Astrocyte of the hippocampus (primary cell): ENCODE results near the gene KBTBD13.

Experiments used
- DNase-seq: peaks from one replicate; pipeline ENCODE4 v3.0.0; 2011; ENCODE audit warnings: low read depth, low spot score

The KBTBD13 gene

DNA sequence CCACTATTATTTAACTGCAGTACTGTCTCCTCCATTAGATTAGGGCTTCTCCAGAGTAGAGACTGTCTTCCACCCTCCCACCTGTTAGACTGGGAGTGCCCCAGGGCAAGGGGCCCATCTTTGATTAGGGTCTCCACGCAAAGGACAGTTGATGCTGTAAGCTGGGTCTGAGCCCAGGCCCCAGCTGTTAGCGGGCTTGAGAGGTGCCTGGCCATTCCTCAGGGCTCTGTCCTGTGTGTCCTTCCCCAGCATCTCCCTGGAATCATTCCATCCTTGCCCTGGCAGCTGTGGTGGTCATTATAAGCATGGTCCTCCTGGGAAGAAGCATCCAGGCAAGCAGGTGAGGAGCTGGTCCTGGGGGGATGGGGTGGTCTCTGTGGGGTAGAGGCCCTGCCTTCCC lies 25.3 kb upstream of the KBTBD13 start:
- DNase-seq, result no peak

DNA sequence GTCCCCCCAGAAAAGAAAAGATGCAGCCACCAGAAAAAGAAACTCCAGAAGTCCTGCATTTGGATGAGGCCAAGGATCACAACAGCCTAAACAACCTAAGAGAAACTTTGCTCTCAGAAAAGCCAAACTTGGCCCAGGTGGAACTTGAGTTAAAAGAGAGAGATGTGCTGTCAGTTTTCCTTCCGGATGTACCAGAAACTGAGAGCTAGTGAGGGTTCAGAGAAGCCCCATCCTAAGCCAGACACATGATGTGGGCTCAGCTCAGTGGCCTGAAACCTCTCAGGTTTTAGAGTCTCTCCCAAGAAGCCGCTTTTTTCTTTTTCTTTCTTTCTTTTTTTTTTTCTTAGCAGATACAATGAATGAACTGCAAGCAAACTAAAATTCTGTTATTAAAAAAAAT lies 23.6 kb upstream of the KBTBD13 start:
- no peak for DNase-seq

DNA sequence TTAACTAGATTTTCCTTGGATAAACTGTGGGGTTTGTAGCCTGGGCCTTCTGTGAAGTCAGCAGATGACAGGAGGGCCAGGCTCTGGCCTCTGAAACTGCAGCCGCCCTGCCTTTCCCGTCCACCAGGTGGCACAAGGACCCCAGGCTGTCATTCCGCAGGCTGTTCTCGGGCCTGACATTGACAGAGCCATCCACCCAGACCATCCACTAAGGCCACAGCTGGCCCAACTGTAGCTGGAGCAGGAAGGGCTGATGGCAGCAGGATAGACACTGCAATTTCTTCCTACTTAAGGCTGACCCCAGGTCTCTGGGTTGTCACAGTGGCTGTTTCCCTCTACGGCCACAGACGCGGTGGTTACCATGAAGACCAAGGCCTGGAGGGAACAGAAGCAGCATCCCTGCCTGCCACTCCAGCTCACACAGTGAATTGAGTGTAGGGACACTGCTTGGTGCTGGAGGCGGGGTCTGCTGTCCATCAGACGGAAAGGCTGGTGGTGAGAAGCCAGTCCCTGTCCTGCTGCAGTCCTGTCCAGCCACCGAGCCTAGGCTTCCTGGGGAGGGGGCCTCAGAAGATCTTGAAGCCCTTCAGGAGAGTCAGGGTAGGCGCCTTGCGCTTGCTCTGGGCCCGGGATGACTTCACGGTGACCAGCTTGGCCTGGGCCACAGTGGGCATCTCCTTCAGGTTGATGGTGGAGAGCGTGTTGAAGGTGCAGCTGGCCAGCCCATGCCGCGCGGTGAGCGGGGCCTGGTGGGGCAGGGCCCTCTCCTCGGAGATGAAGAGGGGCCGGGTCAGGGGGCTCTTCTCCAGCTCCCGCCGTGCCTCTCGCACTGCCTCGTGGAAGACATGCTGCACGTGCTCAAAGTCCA lies 22.0 kb upstream of the KBTBD13 start:
- peak; percentile 87 for DNase-seq

DNA sequence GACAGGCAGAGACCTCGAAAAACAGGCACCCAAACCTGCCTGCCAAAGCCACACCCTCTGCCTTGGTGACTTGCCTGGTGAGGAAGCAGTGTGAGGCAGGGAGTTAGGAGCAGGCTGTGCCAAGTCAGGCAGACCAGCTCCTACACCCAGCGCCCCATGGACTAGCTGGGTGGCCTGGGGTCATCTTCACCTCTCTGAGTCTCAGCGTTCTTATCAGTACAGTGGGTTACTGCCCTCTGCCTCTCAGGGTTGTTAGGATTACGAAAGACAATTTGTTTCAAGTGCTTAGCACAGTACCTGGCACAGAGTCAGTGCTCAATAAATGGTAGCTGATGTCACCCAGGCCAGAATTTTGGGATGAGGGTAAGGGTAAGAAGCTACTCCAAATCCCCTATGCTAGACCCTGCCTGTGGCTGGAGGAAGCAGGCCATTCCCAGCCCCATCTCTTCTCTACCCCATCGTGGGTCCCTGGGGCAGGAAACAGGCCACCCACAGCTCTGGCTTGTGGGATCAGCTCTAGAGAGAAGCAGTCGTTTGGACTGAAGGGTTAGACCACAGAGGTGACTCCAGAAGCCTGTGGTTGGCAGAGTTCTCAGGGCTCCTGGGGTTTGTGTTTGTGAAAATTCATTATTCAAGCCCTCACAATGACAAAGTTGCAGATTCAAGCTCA lies 21.2 kb upstream of the KBTBD13 start:
- DNase-seq, result peak; percentile 59

DNA sequence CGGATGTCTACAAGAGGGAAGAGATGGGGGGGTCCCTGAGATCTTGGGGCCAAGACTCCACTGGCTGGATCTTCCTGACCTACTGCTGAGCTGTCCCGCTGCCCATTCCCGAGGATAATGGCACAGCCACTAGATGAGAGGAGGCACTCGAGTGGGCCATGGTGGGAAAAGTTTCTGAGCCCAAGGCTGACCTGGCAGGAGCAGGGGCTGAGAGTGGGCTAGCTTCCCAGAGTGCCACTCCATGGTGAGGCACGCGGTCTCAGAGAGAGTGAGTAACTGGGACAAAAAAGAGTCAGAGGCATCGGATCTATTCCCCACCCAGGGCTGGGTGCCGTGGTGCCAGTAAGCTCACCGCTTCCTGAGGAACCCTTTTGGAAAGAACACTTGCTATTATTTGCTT lies 20.4 kb upstream of the KBTBD13 start:
- no peak for DNase-seq

DNA sequence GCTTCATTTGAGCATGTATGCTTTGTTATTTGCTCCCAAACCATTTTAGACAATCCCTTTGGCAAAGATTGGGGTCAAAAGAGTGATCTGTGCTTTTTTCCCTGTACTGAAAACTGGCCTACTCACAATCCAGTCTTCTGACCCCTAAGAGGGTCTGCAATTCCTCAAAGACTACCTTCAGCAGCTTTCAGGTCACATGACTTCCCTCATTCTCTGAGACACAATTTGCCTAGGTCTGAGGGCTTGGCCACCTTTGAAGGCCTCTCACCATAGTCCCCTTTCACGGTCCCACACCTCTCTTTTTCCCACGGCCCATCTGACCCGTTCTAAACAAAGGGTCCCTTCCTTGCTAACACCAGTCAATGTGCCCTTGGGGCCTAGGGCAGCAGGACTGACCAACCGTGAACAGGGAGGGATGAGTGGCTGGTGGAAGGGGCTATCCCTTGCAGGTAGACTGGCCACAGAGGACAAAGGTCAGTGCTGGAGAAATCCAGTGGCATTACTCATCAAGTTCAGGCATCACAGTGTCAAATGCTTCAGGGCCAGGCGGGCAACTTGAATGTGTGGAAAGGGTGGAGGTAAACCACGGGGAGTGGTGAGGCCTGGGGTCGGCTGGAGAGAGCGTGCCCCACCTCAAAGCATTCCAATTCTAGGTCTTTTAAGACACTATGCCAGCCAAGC lies 19.5 kb upstream of the KBTBD13 start:
- peak; percentile 65 for DNase-seq

DNA sequence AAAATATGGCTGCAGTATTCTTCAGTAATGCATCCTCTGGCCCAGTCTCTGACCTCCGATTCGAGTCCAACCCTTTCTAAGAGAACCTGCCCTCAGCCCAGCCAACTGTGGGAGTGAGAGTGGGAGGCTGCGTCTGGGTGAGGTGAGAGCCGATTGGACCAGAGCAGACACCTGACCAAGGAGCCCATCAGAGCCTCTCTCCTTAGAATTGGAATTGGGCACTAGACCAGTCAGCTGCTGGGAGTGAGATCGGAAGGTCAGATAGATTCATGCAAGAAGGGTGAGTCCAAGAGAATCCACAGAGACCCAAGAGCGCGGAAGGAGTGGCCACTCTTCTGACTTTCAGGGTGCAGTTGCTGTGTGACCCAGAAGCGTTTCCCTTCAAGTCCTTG lies 19.0 kb upstream of the KBTBD13 start:
- no peak for DNase-seq

DNA sequence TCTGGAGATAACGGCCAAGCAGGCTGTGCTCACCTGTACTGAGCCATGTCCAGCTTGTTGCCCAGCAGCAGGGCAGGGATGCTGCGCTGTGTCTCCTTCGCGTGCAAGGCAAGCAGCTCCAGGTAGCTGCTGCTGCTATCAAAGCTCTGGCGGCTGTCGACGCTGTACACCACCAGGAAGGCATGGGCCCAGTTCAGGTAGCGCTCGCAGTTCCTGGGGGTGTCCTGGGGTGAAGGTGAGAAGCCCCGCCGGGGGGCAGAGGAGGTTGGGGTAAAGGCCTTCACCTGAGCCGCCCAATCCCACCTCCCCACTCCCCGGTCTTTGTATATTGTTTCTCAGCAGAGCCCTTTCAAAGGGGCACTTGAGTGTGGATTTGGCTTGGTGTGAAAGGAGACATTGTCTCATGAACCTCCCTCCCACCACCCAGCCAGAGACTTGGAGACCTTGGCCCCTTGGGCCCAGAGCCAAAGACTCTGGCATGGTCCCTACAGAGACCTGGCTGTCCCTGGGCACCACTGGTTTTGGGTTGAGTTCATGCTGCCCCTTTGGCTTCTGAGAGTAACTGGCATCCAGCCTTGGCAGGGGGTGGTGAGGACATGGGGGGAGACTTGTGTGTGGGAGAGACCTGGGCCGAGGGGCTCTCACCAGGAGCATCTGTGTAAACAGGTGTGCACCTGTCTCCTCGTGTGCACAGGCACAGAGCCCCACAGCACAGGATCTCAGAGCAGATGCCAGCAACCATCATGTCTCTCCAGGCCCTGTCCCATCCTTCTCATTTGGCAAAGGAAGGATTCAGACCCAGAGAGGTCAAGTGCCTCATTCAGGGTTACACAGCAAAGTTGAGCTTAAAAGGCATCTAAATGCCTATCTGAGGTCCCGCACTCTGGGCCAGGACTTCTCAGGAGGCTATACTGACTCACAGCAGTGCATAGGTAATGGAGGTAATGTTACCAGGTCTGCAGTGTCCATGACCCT lies 17.9 kb upstream of the KBTBD13 start:
- DNase-seq, result no peak

DNA sequence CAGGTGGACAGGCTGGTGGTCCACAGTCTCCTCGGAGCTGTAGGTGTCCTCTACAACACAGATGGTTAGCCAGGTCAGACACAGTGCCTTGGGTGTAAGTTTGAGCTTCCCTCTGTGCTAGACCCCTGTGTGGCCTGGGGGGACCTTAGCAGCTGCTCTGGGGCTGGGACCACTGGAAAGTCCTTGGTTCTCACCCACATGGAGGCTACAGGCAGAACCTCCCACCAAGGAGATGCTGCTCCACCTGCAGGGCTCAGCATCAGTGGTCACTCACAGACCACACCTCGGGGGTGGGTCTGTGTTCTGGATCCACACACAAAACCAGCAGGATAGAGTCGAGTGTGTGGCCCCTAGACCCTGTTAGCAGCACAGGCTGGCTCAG lies 17.2 kb upstream of the KBTBD13 start:
- DNase-seq, result no peak

DNA sequence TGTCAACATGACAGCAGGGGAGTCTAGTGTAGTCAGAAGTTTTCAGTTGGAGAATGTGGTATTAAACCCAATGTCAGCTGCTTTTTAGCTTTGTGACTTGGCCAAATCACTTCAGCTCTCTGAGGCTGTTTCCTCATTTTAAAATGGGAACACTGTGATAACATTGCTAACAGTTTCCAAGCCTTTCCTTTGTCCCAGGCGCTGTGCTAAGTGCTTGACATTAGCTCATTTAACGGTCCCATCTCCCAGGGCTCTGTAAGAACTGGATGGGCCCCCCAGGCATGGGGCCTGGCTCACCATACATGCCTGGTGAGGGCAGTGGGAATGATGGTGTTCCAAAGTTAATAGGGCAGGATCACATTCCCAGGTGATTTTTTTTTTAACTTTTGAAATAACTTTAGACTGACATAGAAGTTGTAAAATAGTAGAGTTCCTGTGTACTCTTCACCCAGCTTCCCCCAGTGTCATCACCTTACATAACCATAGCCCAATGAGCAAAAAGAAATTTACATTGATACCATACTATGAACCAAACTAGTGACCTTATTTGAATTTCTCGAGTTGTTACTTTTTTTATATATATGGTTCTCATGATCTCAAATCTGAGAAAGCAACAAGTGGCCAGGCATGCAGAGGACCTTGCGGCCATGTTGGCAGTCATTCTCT lies 16.5 kb upstream of the KBTBD13 start:
- DNase-seq, result no peak

DNA sequence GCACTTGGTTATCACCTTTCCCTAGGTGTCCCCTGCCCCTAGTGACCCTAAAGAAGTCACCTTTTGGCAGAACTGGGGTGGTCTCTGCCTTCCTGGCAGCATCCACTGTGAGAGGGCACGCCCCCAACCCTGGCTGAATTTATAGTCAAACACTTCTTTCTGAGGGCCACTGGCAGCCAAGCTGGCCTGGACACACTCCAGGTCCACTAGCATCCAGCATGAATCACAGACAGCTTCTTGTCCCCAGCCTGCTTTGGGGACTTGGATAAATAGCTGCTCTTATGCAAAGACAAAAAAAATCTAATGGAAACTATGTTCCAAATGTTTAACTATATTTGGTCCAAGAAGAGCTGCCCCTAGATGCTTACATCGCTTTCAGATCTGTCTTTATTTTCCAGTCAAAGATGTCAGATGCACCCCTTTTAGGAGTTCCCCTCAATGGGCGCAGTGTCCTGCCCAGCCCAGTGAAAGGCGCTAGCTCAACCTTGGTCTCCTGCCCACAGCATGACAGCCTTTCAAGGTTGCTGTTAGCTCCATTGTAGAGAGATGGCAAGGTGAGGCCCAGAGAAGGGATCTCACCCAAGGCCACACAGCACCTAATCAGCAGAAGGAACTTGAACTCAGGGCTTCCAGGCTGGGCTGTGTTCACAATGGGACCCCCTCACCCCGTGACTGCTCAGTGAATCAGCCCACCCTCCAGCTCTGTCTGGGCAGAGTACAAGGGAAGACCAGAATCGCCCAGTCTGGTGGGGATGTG lies 15.7 kb upstream of the KBTBD13 start:
- DNase-seq, result no peak

DNA sequence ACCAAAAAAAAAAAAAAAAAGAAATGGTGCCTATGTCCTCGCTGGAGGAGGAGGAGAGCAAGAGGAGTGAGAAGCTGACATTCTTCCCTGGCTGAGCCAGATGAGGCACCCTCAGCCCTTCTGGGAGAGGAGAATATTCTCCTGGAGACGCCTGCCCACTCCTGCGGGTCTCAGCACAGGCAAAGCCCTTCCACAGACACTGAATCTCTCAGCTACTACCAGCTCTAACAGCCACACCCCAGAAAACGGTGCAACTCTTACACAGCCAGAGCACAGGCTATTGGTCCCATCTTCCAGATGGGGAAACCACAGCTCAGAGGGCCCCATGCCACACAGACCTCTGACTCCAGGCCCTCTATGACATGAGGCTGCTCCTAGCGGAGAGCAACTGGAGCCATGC lies 14.5 kb upstream of the KBTBD13 start:
- DNase-seq, result no peak

DNA sequence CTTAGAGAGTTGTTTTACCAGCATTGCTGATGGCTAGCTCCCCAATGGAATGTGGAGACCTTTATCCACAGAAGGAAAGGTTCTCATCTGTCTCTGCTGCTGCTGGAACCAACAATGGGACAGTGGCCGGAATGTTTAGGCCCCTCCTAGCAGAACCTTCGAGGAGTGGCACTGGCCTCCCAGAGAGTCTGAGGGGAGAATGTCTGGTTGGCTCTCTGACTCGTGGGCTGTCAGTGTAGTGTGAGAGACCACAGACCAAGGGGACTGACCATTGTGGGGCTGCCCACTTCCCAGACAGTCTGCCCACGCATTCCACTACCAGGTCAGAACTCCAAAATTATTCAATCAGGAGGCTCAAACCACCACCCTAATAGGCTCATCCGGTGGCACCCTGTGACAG lies 13.8 kb upstream of the KBTBD13 start:
- DNase-seq, result no peak

DNA sequence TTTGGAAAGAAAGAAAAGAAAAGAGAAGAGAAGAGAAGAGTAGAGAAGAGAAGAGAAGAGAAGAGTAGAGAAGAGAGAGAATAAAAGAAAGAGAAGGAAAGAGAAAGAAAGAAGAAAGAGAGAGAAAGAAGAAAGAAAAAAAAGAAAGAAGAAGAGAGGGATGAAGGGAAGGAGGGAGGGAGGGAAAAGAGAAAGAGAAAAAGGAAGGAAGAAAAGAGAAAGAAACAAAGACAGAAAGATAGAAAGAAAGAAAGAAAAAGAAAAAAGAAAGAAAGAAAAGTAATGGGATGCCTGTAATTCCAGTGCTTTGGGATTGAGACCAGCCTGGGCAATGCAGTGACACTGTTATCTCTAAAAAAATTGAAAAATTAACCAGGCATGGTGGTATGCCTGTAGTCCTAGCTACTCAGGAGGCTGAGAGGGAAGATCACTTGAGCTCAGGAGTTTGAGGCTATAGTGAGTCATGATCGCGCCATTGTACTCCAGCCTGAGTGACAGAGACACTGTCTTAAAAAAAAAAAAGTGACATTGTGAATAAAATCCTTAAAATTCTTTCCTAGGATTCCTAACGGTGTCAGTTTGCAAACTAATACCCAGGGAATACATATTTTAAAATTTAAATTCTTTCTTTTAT lies 10.4 kb upstream of the KBTBD13 start:
- DNase-seq, result no peak

DNA sequence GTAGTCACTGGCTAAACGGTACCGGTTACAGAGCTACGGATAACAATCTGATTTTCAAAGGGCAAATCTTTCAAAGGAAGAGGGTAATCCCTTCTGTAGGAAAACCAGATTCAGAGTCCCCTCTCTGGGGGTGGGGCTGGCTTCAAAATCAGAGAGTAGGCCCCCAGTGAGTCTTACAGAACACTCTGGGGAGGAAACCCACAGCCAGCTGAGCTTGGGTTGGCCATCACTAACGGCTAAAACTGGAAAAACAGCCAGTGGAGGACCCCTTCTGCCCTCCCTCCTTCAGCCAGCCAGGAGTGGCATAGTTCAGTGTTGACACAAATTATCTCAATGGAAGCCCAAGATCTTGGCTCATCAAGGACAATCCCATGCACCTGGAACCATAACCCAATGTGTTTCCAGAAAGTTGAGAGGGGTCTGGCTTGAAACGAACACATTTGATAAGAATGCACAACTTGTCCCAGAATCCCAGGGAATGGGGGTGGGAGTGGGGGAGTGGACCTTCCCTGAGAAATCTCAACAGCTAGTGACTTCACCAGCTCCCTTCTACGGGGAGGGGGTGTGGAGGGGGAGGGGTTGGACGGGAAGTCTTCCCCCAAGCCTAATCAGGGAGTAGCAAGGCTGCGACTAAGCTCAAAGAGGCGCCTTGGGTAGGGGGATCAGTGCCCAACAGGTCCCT lies 9.8 kb upstream of the KBTBD13 start:
- no peak for DNase-seq

DNA sequence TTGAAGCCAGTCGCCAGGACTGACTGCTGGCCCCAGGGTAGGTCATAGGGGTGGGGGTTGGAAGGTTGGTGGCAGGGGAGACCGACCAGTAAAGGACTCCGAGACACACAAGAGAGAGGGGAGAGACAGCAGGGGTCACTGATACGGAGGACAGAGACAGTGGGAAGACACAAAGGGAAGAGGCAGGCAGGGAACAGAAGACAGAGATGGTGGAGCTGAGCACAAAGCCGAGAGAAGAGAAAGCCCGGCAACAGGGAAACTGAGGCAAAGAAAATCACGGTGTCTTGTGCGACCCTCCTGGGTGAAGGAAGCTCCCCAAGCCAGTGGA lies 9.3 kb upstream of the KBTBD13 start:
- DNase-seq, result no peak

DNA sequence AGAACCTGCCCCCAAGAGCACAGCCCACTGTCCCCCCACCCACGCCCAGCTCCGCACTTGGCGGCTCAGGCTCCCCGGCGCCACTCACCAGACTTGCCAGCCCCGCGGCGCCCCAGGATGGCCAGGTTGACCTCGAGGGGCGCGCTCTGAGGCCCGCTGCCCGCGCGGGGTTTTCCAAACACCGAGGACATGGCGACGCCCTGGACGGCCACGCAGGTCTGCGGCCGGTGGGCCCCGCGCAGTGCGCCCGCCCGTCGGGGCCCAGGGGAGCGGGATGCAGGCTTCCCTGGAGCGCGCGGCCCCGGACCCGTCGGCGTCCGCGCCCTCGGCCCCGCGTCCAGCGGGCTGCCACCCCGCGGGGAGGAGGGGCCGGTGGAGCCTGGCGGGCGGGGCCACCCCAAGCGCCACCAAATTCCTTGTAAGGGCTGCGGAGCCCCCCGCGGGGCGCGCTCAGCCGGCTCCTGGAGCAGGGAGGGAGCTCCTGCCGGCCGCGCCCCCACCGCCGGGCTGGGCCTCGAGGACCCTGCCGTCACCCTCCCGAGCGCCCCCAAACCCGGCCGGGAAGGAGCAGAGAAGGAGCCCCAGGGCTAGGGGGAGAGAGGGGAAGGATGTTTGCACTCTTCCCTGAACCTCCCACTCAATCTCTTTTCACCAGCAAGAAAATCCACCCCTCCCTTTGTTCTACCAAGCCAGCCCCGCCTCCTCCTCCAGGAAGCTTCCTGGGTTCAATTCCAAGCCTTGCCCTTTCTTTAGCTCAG lies 8.7 kb upstream of the KBTBD13 start, which contains the start of gene RASL12:
RASL12 (minus strand) TSS at position 347 of the 758 bp plus-strand sequence; CDS start at position 191, 156 bp downstream.
- no peak for DNase-seq

DNA sequence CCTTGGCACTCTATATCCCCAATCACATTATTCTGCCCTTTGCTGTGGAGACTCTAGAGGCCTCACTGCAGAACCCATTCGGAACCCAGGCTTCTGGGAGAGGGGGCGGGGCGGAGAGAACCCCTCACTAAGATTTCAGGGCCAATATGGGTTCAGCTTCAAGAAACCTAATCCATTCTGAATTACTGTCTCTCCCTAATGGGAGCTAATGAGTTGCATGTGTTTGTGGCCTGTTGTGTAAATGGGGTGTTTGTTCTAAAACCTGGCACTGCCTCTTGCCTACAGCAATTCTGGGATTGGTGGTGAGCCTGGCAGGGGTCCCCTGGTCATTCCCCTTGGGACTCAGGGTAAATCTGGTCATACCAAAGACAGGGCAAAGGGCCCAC lies 8.2 kb upstream of the KBTBD13 start:
- DNase-seq, result no peak
